ENCODE data around the gene HMSD.
"Not testable (repeated sequence)": the region's sequence is repeated elsewhere in the genome, so short reads cannot be mapped to it uniquely, and the experiment has no call there.

The HMSD gene, protein sequence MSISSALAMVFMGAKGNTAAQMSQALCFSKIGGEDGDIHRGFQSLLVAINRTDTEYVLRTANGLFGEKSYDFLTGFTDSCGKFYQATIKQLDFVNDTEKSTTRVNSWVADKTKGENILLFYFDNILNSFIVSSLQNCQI

DNA sequence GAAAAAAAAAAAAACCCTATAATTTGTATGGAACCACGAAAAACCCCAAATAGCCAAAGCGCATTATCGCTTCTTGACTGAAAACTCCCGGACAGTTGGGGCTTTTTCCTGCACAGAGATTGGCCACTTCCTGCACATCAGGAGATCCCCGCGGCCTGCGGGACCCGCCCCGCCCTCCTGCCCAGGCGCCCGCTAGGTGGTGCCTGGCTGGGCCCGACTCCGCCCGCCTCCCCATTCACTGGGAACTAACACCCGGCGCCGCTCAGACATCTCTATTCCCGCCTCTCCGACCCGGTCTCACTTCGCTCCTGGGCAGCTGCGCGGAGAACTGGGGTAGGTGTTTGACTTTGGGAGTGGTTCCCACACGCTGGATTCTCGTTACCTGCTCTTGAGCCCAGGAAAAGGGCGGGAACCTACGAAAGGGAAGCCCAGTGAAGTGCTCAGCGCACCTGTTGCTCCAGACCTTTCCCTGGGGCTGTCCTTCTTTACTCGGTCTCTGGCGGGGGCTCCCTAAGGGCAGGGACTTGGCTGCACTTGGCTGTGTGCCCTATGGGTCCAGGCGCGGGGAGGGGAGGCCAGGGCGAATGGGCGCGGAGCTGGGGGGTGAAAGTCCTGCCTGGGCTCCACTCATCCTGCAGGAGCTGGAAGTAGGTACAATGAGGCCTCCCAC is at the start of gene HMSD:
HMSD (plus strand) TSS at position 234 of the 670 bp plus-strand sequence. CDS start 4,155 bp downstream, outside the sequence.
- no peak for DNase-seq (ENCODE audit: low spot score)

DNA sequence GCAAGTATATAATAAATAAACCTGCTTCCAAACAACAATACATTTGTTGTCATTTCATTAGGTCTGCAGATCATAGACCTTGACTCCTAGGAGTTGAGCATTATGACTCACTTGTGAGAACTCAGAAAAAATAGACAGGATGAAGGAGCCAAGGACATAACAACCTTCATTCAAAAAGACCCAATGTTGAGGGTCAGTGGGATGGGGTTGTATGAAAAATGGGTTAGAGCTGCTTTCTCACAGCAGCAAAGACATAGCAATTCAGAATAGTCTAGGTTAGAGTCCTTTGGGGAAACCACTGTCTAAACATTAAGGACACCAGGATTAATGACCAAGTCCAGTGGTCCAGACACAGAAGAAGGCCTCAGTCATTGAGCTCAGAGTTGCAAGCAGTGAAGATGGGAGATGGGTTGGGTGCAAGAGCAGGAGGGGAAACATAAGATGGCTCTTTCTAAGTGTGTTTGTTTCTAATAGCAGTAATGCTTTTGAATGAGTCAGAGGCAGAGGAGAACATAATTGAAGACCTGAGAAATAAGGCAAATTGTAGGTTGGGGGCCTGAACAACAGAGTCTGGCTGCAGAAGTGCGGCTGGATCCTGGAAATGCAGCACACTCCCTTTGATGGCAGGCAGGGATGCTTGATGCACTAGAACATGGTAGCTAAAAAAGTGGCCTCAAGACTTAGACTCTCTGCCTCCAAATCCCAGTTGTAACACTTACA is 45.1 kb upstream of the HMSD start:
- no peak for DNase-seq (ENCODE audit: low spot score)

DNA sequence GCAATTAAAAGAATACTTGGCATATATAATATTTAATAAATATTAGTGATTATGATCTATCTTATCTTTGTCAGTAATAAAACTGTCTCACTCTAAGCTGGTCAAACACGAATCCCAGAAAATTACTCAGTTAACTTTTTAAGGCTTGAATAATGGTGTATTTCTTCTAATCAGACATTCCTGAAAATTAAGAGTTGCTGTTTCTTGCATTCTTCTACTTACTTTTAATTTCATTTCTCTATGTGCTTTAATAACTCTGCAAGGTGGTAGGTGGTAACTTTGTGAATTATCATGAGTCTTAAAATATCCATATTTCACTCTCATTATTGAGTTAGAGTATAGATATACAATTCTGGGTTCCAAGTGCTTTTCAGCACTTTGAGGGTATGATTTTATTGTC is 44.4 kb upstream of the HMSD start:
- DNase-seq (ENCODE audit: low spot score): no peak

DNA sequence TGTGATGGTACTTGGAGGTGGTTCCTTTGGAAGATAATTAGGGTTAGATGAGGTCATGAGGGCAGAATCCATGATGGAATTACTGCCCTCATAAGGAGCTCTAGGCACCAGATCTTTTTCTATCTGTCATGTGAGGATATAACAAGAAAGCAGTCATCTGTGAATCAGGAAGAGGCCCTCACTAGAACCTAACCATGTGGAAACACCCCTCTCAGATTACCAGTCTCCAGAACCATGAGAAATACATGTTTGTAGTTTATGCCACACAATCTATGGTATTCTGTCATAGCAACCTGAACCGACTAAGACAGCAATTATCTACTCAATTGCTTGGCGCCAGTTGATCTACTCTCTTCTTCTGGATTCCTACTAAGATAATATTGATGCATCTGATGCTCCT is 43.7 kb upstream of the HMSD start:
- DNase-seq (ENCODE audit: low spot score): no peak

DNA sequence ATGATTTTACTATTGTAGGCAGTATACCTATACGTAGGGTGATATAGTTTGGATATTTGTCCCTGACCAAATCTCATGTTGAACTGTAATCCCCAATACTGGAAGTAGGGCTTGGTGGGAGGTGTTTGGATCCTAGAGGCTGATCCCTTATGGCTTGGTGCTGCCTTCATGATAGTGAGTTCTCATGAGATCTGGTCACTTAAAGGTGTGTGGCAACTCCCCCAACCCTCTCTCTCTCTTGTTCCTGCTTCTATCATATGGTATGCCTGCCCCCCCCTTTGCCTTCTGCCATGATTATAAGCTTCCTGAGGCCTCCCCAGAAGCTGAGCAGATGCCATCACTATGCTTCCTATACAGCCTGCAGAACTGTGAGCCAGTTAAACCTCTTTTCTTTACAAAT is 43.0 kb upstream of the HMSD start:
- DNase-seq (ENCODE audit: low spot score): no peak

DNA sequence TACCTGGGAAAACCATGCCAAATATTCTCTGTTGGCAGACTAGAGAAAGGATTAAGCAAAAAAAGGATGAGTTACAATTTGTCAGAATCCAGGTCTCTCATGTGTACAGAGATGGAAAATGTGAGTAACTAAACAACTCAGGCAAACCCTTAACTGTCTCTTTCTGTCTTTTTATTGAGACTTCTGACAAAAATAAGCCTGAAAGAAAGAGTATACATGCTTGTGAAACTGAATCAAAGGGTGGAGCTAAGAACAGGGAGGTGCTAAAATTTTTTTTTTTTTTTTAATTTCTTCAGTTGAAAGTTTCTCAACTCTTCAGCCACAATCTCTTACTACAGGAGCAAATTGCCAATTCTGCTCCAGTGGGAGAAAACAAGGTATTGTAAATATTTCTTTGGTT is 41.4 kb upstream of the HMSD start, which contains the start of gene SERPINB10:
SERPINB10 (plus strand) TSS at position 295 of the 400 bp plus-strand sequence. CDS start 7,553 bp downstream, outside the sequence.
- no peak for DNase-seq (ENCODE audit: low spot score)

DNA sequence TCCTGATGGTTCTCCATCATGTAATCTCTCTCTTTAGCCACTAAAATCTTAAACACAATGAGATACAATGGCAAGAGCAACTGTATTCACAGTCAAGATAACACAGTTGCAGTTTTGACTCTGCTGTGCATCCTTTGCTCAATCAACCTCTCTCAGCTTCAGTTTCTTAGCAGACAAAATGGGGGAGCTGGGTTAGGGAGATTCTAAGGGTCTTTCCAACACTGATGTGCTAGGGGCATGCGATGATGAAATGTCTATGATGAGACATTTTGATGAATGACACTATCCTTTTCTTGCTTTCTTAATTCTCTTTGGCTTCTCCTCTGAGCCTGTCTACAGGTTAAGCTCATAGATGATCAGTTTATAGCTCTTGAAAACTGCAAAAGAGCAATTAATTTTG is 40.2 kb upstream of the HMSD start:
- no peak for DNase-seq (ENCODE audit: low spot score)

DNA sequence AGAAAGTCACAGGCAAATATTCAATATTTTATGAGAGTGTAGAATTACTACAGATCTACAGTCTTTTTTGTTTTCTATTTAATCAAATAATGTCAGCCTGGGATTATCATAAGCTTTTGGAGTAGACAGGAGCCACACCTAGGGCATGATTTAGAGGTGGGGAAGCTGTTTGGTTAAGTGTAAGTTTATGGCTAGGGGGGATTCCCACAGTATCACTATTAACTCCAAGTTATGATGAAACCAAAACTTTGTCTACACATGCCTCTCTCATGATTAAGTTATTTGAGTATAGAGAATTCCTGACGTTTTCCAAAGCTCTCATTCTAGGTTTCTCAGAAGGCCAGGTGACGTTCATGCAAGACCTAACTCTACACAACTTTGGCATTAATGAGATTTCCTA is 39.2 kb upstream of the HMSD start:
- no peak for DNase-seq (ENCODE audit: low spot score)

DNA sequence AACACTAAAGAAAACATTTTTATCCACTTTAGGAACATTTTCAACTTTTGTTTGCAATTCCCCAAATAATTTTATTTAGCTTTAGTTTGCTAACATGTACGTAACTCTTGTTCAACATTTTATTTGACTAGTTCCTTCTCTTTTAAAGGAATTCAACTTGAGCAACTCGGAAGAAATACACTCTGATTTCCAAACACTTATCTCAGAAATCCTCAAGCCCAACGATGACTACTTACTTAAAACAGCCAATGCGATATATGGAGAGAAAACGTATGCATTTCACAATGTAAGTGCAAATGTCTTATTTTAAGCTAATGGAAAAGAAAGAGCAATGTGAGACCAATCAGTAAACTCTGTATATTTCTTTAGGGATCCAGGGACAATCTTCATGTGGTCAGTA is 31.3 kb upstream of the HMSD start:
- DNase-seq (ENCODE audit: low spot score): no peak

DNA sequence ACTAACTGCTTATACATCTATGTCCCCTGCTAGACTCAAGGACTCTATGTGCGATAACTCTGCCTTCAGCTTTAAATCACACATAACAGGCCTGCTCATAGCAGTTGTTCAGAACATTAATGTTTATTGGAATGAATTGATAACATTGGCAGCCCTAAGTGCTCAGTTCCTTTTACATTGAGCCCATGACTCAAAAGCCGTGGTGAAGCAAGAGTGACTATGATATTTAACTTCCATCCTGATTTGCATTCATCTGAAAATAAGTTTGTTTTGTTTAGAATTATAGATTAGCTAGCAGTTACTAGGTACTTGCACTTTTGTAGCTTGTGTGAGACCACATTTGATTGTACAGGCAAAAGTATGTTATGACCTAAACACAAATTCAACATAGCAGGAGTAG is 27.1 kb upstream of the HMSD start:
- no peak for DNase-seq (ENCODE audit: low spot score)

DNA sequence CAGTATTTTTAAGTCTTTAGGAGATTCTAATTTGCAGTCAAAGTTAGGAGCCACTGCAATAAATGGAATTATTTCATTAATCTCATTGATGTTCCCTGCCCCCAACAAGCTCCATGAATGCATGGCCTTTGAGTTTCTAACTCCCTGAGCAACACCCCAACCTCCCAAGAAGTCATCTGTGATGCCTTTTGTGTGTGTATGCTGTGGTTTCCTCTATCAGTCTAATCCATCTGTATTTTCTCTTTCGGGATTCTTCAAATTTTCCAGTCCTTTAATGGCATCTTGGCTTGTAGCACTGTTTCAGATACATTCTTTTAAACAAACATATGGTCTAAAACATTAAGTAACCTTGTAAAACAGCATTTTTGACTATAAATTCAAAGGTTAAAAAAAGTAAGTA is 24.6 kb upstream of the HMSD start:
- no peak for DNase-seq (ENCODE audit: low spot score)

DNA sequence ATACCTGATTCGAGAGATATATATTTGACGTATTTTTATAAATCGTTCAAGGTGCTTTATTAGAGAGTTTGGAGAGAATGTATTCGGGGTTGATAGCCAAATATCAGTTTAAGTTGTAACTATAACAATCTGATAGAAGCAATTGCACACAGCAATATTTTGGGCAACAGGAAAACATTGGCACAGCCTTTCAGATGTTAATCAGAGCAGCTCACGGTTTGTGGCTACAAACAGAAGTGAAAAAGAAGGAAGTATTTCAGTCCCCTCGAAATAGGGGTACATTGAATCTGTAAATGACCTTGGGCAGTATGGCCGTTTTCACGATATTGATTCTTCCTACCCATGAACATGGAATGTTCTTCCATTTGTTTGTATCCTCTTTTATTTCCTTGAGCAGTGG is 20.8 kb upstream of the HMSD start:
- DNase-seq (ENCODE audit: low spot score): no peak

DNA sequence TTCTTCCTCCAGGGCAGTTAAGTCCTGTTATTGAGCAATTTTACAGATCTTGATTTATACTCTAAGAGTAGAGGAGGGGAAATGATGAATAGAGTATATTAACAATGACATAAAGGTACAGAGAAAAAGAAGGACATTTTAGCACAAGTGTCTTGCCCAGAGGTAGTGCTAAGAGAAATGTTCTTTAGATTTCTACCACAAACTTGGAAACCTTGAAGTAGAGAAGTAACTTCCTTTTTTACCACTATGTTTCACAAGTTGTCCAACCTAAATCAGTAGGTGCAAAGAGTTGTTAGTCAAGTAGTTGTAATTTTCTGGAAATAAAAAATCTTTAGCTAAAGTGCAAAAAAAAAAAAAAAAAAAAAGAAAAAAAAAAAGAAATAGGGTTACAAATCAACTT is 19.7 kb upstream of the HMSD start:
- not testable (repeated sequence) for DNase-seq (ENCODE audit: low spot score)

DNA sequence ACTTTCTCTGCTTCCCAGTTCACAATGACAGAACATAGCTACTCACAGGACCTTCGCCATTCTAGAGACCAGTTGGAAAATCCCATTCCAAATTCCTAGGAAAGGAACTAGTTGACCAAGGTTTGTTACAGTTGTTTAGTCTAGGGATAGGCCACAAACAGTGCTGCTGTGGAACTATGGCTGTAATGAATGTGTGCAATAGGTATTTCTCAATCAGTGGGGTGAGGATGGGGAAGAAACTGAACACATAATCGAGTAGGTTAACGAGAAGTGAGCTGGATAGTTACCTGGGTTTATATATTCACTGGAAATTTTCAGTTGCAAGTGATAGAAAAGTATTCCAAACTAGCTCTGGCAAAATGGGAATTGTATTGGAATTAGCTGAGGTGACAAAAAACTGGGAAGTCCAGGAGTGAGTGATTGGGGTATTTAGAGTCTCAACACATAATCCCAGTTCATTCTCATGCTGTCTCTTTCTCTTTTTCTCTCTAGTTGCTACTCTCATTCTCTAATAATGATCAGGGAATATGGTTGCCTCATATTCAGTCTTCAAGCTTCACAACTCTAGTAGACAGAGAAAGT is 18.2 kb upstream of the HMSD start:
- no peak for DNase-seq (ENCODE audit: low spot score)

DNA sequence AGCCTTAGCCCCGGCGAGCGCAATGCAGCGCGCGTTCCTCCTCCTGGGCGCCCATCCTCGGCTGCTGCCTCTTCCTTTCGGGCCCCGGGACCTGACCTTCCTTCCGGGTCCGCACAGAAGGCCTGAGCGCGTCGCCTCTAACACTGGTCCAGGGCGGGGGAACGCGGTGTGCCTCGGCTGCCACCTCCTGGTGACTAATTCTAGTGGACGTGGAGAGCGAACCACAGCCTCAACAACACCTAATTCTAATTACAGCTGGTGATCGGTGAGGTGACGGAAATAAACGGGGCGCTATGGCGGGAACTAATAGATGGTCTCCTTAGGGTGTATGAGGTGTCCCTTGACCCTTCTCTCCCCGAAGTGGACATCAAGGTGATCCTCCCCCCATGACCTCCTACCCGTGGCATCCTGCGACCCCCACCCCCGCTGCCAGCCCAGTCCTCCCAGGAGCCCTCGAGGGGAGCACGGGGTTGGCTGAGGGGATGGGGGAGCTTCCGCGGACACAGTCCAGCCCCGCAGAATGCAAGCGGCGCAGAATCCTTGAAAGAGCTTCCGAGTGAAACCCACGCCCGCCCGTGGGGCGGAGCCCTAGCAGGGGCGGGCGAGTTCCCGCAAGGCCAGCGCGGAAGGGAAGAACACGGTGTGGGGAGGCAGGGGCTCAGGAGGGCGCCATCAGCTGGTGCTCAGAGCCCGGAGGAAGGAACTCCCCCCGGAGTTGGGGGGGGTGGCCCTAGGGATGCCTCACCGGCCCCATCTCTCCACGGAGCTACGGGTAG is 12.8 kb upstream of the HMSD start:
- DNase-seq (ENCODE audit: low spot score): peak; percentile 42

DNA sequence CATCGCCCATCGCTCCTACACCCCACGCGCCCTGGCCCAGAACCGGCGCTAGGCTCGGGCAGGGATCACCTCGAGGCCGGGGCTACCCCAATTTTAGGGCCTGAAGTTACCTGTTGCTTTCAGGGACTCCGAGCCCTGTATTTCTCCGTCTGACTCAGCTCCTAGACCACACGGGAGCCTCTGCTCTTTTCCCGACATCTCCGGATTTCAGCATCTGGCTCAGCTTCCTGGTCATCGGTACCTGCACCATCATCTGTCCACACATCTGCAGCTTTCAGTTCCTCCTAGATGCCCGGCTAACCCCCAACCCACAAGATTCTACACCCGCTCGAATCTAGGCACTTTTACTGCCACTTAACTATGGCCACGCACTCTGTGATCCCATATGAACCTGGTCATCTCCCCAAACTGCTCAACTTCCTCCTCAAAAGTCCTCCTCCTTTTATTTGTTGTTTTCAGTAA is 12.1 kb upstream of the HMSD start:
- no peak for DNase-seq (ENCODE audit: low spot score)

DNA sequence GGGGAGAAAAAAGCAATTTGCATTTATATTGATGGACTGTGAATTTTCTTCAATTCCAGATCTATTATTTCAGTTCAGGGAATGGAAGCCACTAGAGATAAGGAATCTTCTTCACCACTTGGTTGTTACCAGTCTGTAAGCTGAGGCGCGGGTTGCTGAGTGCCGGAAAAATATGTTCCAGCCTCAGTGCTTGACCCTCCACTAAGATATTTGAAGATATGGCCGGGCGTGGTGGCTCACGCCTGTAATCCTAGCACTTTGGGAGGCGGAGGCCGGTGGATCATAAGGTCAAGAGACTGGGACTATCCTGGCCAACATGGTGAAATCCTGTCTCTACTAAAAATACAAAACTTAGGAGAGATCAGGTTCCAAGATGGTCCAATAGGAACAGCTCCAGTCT is 9.1 kb upstream of the HMSD start:
- no peak for DNase-seq (ENCODE audit: low spot score)

DNA sequence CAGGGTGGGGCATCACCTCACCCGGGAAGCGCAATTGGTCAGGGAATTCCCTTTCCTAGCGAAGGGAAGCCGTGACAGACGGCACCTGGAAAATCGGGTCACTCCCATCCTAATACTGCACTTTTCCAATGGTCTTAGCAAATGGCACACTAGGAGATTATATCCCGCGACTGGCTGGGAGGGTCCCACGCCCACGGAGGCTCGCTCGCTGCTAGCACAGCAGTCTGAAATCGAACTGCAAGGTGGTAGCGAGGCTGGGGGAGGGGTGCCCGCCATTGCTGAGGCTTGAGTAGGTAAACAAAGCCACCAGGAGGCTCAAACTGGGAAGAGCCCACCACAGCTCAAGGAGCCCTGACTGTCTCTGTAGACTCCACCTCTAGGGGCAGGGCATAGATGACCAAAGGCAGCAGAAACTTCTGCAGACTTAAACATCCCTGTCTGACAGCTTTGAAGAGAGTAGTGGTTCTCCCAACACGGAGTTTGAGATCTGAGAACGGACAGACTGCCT is 8.5 kb upstream of the HMSD start:
- not testable (repeated sequence) for DNase-seq (ENCODE audit: low spot score)

DNA sequence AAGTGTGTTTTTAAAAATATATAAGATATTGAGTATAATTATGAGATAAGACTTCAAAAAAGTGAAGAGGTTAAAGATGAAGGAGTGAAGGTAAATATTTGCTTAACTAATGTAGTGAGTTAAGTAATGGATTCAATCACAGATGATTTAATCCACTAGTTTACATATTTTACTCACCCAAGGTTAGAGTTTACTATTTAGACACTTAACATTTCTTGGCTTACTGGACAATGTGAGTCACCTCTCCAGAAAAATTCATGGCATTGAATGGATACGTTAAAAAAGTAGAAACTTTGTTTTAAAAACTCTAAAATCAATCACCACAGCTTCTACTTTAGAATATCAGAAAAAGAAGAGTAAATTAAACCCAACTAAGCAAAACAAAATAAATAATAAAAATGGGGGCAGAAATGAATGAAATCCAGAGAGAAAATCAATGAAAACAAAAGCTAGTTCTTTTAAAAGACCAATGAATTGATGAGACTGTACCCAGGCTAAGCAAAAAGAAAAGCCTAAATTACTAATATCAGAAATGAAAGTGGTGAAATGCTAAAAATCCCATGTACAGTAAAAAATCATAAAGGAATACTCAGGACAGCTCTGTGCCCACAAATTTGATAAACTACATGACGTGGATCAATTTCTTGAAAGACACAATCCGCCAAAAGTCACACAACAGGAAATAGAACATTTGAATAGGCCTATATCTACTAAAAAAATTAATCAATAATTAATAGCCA is 1.9 kb upstream of the HMSD start:
- no peak for DNase-seq (ENCODE audit: low spot score)

DNA sequence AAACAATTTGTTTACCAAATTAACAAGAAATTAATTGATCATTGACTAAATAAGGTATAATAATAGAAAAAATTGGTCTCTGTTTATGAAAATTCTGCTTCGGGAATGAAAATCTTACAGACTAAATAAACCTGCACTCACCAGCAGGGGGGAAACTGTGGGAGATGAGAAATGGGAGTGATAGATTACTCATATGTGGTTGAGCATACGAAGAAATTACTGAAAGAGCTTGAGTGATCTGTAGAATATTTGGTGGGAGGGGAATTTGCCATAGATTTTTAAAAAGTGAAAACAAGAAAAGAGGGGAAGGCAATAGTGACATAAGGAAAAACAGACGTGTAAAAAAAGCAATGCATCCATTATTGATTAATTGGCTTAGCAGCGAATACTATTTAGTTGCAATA is 2.2 kb downstream of the HMSD start:
- DNase-seq (ENCODE audit: low spot score): no peak

DNA sequence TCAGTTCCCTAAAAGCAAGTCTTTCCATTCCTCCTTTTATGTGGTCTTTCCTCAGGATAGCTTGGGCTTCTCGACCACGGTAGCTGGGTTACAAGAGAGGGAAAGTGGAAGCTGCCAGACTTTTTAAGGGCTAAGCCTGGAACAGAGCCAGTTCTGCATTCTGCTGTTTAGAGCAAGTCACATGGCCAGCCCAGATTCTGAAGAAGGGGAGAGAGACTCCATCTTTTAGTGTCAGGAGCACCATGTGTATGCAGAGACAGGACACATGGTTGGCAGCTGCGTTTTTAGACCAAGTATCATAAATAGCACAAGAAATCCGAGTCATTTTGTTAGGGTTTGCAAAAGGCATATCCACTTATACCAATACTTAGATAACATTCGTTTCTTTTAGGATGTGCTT is 4.7 kb downstream of the HMSD start:
- no peak for DNase-seq (ENCODE audit: low spot score)
